Neuronal stem cell (in vitro differentiated cells): ENCODE data around the gene TAF4B.
"Not testable (repeated sequence)": the region's sequence is repeated elsewhere in the genome, so short reads cannot be mapped to it uniquely, and the experiment has no call there.

Source experiments
- DNase-seq: peaks from one replicate; pipeline ENCODE4 v3.0.0-alpha.2; 2013; ENCODE audit warnings: low spot score
- H2AFZ ChIP-seq: one replicate; pipeline ENCODE4 v1.6.1; 2013; ENCODE audit warnings: mild to moderate bottlenecking, low read length, inconsistent platforms
- H2AK5ac ChIP-seq: 2 replicates; pipeline ENCODE4 v1.6.1; 2013; ENCODE audit warnings: low read depth, mild to moderate bottlenecking, inconsistent platforms, low read length, moderate library complexity, mixed read lengths
- H2BK120ac ChIP-seq: 2 replicates; pipeline ENCODE4 v1.6.1; 2013; ENCODE audit warnings: low read depth, mild to moderate bottlenecking, inconsistent platforms, low read length, moderate library complexity, mixed read lengths
- H2BK12ac ChIP-seq: one replicate; pipeline ENCODE4 v1.6.1; 2013; ENCODE audit warnings: low read length, inconsistent platforms
- H2BK15ac ChIP-seq: 2 replicates; pipeline ENCODE4 v1.6.1; 2013; ENCODE audit warnings: mild to moderate bottlenecking, low read length, inconsistent platforms, mixed read lengths
- H2BK5ac ChIP-seq: one replicate; pipeline ENCODE4 v1.6.1; 2013; ENCODE audit warnings: inconsistent platforms, mild to moderate bottlenecking, low read length, moderate library complexity
- H3K14ac ChIP-seq: one replicate; pipeline ENCODE4 v1.6.1; 2013; ENCODE audit warnings: low read length, inconsistent platforms
- H3K18ac ChIP-seq: 2 replicates; pipeline ENCODE4 v1.6.1; 2013; ENCODE audit warnings: low read length, inconsistent platforms
- H3K23ac ChIP-seq: 2 replicates; pipeline ENCODE4 v1.6.1; 2013; ENCODE audit warnings: low read depth, mild to moderate bottlenecking, mixed read lengths, low read length, inconsistent platforms; ENCODE audit not compliant: poor library complexity
- H3K27ac ChIP-seq: replicated peaks from 3 replicates; pipeline ENCODE4 v1.5.1; 2013; ENCODE audit warnings: low read length, inconsistent platforms
- H3K27me3 ChIP-seq, 3 experiments: 2 replicates each; pipeline ENCODE4 v1.6.1; 2013; ENCODE audit warnings: low read length in 3 of 3, mild to moderate bottlenecking in 2 of 3, inconsistent platforms in 1 of 3, low read depth in 1 of 3, mixed read lengths in 1 of 3, moderate library complexity in 1 of 3; ENCODE audit not compliant: control insufficient read depth in 3 of 3, insufficient read depth in 3 of 3
- H3K36me3 ChIP-seq, 2 donors: replicated peaks in 1 of 2; 2 replicates each; pipeline ENCODE4 v1.6.1; 2013; ENCODE audit warnings: low read length in 2 of 2; ENCODE audit not compliant: control insufficient read depth in 2 of 2, insufficient read depth in 2 of 2
- H3K4ac ChIP-seq: 2 replicates; pipeline ENCODE4 v1.6.1; 2013; ENCODE audit warnings: inconsistent platforms, mild to moderate bottlenecking, low read length, moderate library complexity
- H3K4me1 ChIP-seq, 2 donors: 1 replicate in 1 of 2; 2 replicates in 1 of 2; pipeline ENCODE4 v1.6.1; 2013; ENCODE audit warnings: low read length in 2 of 2, low read depth in 1 of 2; ENCODE audit not compliant: control insufficient read depth in 2 of 2, insufficient read depth in 1 of 2
- H3K4me2 ChIP-seq: one replicate; pipeline ENCODE4 v1.6.1; 2013; ENCODE audit warnings: mild to moderate bottlenecking, low read length, inconsistent platforms; ENCODE audit not compliant: insufficient read depth, poor library complexity, severe bottlenecking
- H3K4me3 ChIP-seq, 2 donors: 2 replicates each; pipeline ENCODE4 v1.5.1; 2013; ENCODE audit warnings: low read length in 2 of 2, mild to moderate bottlenecking in 2 of 2, inconsistent platforms in 1 of 2, moderate library complexity in 1 of 2
- H3K79me1 ChIP-seq: one replicate; pipeline ENCODE4 v1.6.1; 2013; ENCODE audit warnings: low read depth, mild to moderate bottlenecking, inconsistent platforms, low read length, moderate library complexity
- H3K9ac ChIP-seq: one replicate; pipeline ENCODE4 v1.6.1; 2013; ENCODE audit warnings: mild to moderate bottlenecking, low read depth, low read length, inconsistent platforms; ENCODE audit not compliant: poor library complexity
- H3K9me3 ChIP-seq, 2 donors: replicated peaks in 1 of 2; 2 replicates each; pipeline versions ENCODE3 to v1.6.1; 2013; ENCODE audit warnings: low read length in 2 of 2, mild to moderate bottlenecking in 2 of 2, inconsistent platforms in 1 of 2, low read depth in 1 of 2, mixed read lengths in 1 of 2, moderate library complexity in 1 of 2; ENCODE audit not compliant: control insufficient read depth in 2 of 2, insufficient read depth in 1 of 2
- H4K8ac ChIP-seq: one replicate; pipeline ENCODE4 v1.6.1; 2013; ENCODE audit warnings: low read depth, mild to moderate bottlenecking, inconsistent platforms, low read length, moderate library complexity
- H4K91ac ChIP-seq: one replicate; pipeline ENCODE4 v1.6.1; 2013; ENCODE audit warnings: low read length, low read depth, mild to moderate bottlenecking, inconsistent platforms; ENCODE audit not compliant: poor library complexity
- WGBS, 2 donors: extraction: QIAGEN DNeasy Blood & Tissue Kit; methylation state at CpG; one replicate each; pipeline ENCODE4 v1.1.7; 2013; ENCODE audit warnings: missing lambda C conversion rate in 2 of 2, mixed read lengths in 1 of 2; ENCODE audit not compliant: insufficient read length in 2 of 2, insufficient replicate concordance in 1 of 2; ENCODE audit errors: extremely low coverage in 2 of 2; 5-methylcytosine and 5-hydroxymethylcytosine counted together

The TAF4B gene

GRCh38 chr18:26190506-26190905 is 35.7 kb upstream of the TAF4B start:
- no CpG with 5 or more reads among the region's 8 CpGs for WGBS, 2 donors
- Histone ChIP-seq H2AFZ (no peak overlapping the region), H3K9ac (no peak overlapping the region)

GRCh38 chr18:26192233-26192632 is 34.0 kb upstream of the TAF4B start:
- Histone ChIP-seq H4K8ac (no peak overlapping the region), H2BK12ac (no peak overlapping the region), H3K4me1 (no peaks in the 10 kb centered on the region), H3K23ac (no peak overlapping the region), H3K9me3 (no peaks in the 10 kb centered on the region), H3K27ac (no peak overlapping the region), H3K18ac (no peak overlapping the region), H2BK120ac (no peak overlapping the region), H3K36me3 (no peaks in the 10 kb centered on the region), H3K4ac (no peak overlapping the region), H2BK5ac (no peak overlapping the region), H3K4me3 (no peak overlapping the region), H2AK5ac (no peak overlapping the region), H2AFZ (no peak overlapping the region), H4K91ac (no peak overlapping the region), H3K9ac (no peak overlapping the region), H2BK15ac (no peak overlapping the region), H3K4me2 (no peak overlapping the region), H3K79me1 (no peaks in the 10 kb centered on the region), H3K27me3 (no peaks in the 10 kb centered on the region), H3K14ac (no peak overlapping the region)
- no CpG with 5 or more reads among the region's 1 CpG for WGBS, 2 donors
- DNase-seq: no peak

More at GRCh38 chr18:26190506-26190905, 35.7 kb upstream of the TAF4B start:
- H2BK12ac ChIP-seq: no peak overlapping the region
- no peak overlapping the region for H4K91ac ChIP-seq
- H3K4me3 ChIP-seq: no peak overlapping the region
- no peak overlapping the region for H3K18ac ChIP-seq
- H3K27ac ChIP-seq: no peak overlapping the region
- H2BK15ac ChIP-seq: no peak overlapping the region
- H3K4ac ChIP-seq: no peak overlapping the region
- H3K27me3 ChIP-seq: no peaks in the 10 kb centered on the region
- H2BK5ac ChIP-seq: no peak overlapping the region
- H3K79me1 ChIP-seq: no peaks in the 10 kb centered on the region
- DNase-seq: no peak
- H2BK120ac ChIP-seq: no peak overlapping the region
- H2AK5ac ChIP-seq: no peak overlapping the region
- H3K23ac ChIP-seq: no peak overlapping the region
- H3K36me3 ChIP-seq: no peaks in the 10 kb centered on the region
- H3K4me2 ChIP-seq: no peak overlapping the region
- no peaks in the 10 kb centered on the region for H3K4me1 ChIP-seq
- H3K14ac ChIP-seq: no peak overlapping the region
- H4K8ac ChIP-seq: no peak overlapping the region
- no peaks in the 10 kb centered on the region for H3K9me3 ChIP-seq

GRCh38 chr18:26196605-26197004 is 29.6 kb upstream of the TAF4B start:
- no peak overlapping the region for H3K9ac ChIP-seq
- H3K36me3 ChIP-seq: no peaks in the 10 kb centered on the region
- no peak overlapping the region for H3K4ac ChIP-seq
- no CpG with 5 or more reads among the region's 3 CpGs for WGBS, 2 donors
- no peak overlapping the region for H3K4me3 ChIP-seq
- H3K14ac ChIP-seq: no peak overlapping the region
- H2BK5ac ChIP-seq: no peak overlapping the region
- DNase-seq: no peak
- no peaks in the 10 kb centered on the region for H3K4me1 ChIP-seq
- no peak overlapping the region for H2AK5ac ChIP-seq
- H3K4me2 ChIP-seq: no peak overlapping the region
- no peaks in the 10 kb centered on the region for H3K79me1 ChIP-seq
- no peak overlapping the region for H3K18ac ChIP-seq
- H2BK120ac ChIP-seq: no peak overlapping the region
- H3K27ac ChIP-seq: no peak overlapping the region
- H2AFZ ChIP-seq: no peak overlapping the region
- no peaks in the 10 kb centered on the region for H3K9me3 ChIP-seq
- no peak overlapping the region for H4K91ac ChIP-seq
- H3K27me3 ChIP-seq: no peaks in the 10 kb centered on the region
- no peak overlapping the region for H2BK12ac ChIP-seq
- H4K8ac ChIP-seq: no peak overlapping the region
- no peak overlapping the region for H3K23ac ChIP-seq
- no peak overlapping the region for H2BK15ac ChIP-seq

- not testable (repeated sequence) for DNase-seq, H3K14ac ChIP-seq, H3K27ac ChIP-seq, H3K9ac ChIP-seq, H2BK120ac ChIP-seq, H2AFZ ChIP-seq, H3K4ac ChIP-seq, H4K91ac ChIP-seq, H3K4me1 ChIP-seq, H4K8ac ChIP-seq, H3K4me2 ChIP-seq, H3K27me3 ChIP-seq, H2AK5ac ChIP-seq, H3K36me3 ChIP-seq, H3K9me3 ChIP-seq, H3K23ac ChIP-seq, H2BK15ac ChIP-seq, H2BK12ac ChIP-seq, H3K4me3 ChIP-seq, H3K79me1 ChIP-seq, H2BK5ac ChIP-seq, H3K18ac ChIP-seq
- WGBS, 2 donors: no CpG with 5 or more reads among the region's 9 CpGs
Measured at GRCh38 chr18:26202001-26202400, 24.2 kb upstream of the TAF4B start.
